T-cell (primary cell): Measurements from ENCODE around the gene ZFPM1. TPM values are rescaled to one million over a fixed set of nuclear protein-coding genes. Genes with fewer than 3 reads are reported as not detected.

Source experiments
- ATAC-seq, 4 experiments: fragments of 200-7000 bp in 3 of 4; fragments of 150-1000 bp in 1 of 4; cut with Tn5 transposase; replicated peaks in 1 of 4; 1 replicate in 3 of 4; 2 replicates in 1 of 4; pipeline ENCODE4 v1.10.0; 2021; ENCODE audit warnings: moderate library complexity in 3 of 4, mild to moderate bottlenecking in 2 of 4, moderate number of reproducible peaks in 1 of 4
- CTCF ChIA-PET, 2 donors: fragments of 300-600 bp; sonication (Branson Sonifier 250); formaldehyde crosslinking; loops; one replicate each; lab custom pipeline; 2022; ENCODE audit warnings: antibody characterized with exemption in 2 of 2; lab: Charles Lee
- POLR2A ChIA-PET, 2 donors: fragments of 300-600 bp; sonication (Branson Sonifier 250); formaldehyde crosslinking; loops; one replicate each; lab custom pipeline; 2022; ENCODE audit warnings: antibody characterized with exemption in 2 of 2; lab: Charles Lee
- DNase-seq, 35 experiments: peaks; one replicate each; pipeline versions ENCODE4 v3.0.0 to v3.0.0-alpha.2; 2013 to 2023
- H3K27ac ChIP-seq: one replicate; pipeline ENCODE4 v1.5.1; 2013; ENCODE audit warnings: low read length
- H3K27me3 ChIP-seq, 2 experiments: replicated peaks in 1 of 2; 1 replicate in 1 of 2; 2 replicates in 1 of 2; pipeline versions ENCODE4 v1.6.1 to v1.7.0; 2013; ENCODE audit warnings: low read length in 1 of 2, mixed read lengths in 1 of 2; ENCODE audit not compliant: control insufficient read depth in 2 of 2, insufficient read depth in 2 of 2; ENCODE audit errors: extremely low read depth in 1 of 2
- H3K36me3 ChIP-seq, 2 donors: 1 replicate in 1 of 2; 2 replicates in 1 of 2; pipeline versions ENCODE4 v1.6.1 to v1.7.0; 2013; ENCODE audit warnings: low read length in 1 of 2; ENCODE audit not compliant: control insufficient read depth in 2 of 2, insufficient read depth in 1 of 2; ENCODE audit errors: extremely low read depth in 1 of 2
- H3K4me1 ChIP-seq, 2 experiments: 1 replicate in 1 of 2; 2 replicates in 1 of 2; pipeline versions ENCODE4 v1.6.1 to v1.7.0; 2013; ENCODE audit warnings: low read length in 2 of 2, mixed read lengths in 1 of 2; ENCODE audit not compliant: insufficient read depth in 2 of 2, control insufficient read depth in 1 of 2; ENCODE audit errors: extremely low read depth in 1 of 2
- H3K4me3 ChIP-seq, 2 donors: 1 replicate in 1 of 2; 2 replicates in 1 of 2; pipeline versions ENCODE4 v1.5.1 to v1.7.0; 2013; ENCODE audit warnings: mild to moderate bottlenecking in 2 of 2, low read length in 1 of 2, moderate library complexity in 1 of 2; ENCODE audit not compliant: control insufficient read depth in 1 of 2; ENCODE audit errors: extremely low read depth in 1 of 2
- H3K9me3 ChIP-seq: 2 replicates; pipeline ENCODE4 v1.7.0; 2013
- H3K27ac Mint-ChIP-seq, 2 donors: one replicate each; pipeline ENCODE4 v1.8.0; 2020 to 2021; ENCODE audit warnings: mild to moderate bottlenecking in 2 of 2, mixed read lengths in 2 of 2
- H3K27me3 Mint-ChIP-seq, 2 donors: one replicate each; pipeline ENCODE4 v1.8.0; 2021 to 2022; ENCODE audit warnings: mixed read lengths in 2 of 2
- H3K36me3 Mint-ChIP-seq: one replicate; pipeline ENCODE4 v1.8.0; 2021; ENCODE audit warnings: mixed read lengths
- H3K4me1 Mint-ChIP-seq, 3 donors: one replicate each; pipeline ENCODE4 v1.8.0; 2020 to 2022; ENCODE audit warnings: mixed read lengths in 3 of 3, mild to moderate bottlenecking in 1 of 3
- H3K4me3 Mint-ChIP-seq, 3 donors: one replicate each; pipeline ENCODE4 v1.8.0; 2020 to 2022; ENCODE audit warnings: mild to moderate bottlenecking in 3 of 3, mixed read lengths in 3 of 3, moderate library complexity in 3 of 3
- H3K9me3 Mint-ChIP-seq, 3 donors: one replicate each; pipeline ENCODE4 v1.8.0; 2020 to 2022; ENCODE audit warnings: mixed read lengths in 3 of 3
- WGBS: methylation state at CpG from one replicate; pipeline ENCODE4 v1.1.5; 2013; ENCODE audit warnings: missing lambda C conversion rate; ENCODE audit not compliant: insufficient coverage; 5-methylcytosine and 5-hydroxymethylcytosine counted together
- total RNA-seq, 35 experiments: library from RNA in 6 of 35; stranded (reverse) in 6 of 35; fragments of 120-200 nt in 1 of 35; gene quantifications; one replicate each; pipeline versions ENCODE4 v1.2.1 to v1.2.4 and lab custom pipeline; 2013 to 2026

Gene ZFPM1
- total RNA-seq, 5 donors from 2014 or later (not counting 1 experiment from before 2014, with no cell fraction given) = 19.6 to 38.4 (median 33.1) TPM

DNA sequence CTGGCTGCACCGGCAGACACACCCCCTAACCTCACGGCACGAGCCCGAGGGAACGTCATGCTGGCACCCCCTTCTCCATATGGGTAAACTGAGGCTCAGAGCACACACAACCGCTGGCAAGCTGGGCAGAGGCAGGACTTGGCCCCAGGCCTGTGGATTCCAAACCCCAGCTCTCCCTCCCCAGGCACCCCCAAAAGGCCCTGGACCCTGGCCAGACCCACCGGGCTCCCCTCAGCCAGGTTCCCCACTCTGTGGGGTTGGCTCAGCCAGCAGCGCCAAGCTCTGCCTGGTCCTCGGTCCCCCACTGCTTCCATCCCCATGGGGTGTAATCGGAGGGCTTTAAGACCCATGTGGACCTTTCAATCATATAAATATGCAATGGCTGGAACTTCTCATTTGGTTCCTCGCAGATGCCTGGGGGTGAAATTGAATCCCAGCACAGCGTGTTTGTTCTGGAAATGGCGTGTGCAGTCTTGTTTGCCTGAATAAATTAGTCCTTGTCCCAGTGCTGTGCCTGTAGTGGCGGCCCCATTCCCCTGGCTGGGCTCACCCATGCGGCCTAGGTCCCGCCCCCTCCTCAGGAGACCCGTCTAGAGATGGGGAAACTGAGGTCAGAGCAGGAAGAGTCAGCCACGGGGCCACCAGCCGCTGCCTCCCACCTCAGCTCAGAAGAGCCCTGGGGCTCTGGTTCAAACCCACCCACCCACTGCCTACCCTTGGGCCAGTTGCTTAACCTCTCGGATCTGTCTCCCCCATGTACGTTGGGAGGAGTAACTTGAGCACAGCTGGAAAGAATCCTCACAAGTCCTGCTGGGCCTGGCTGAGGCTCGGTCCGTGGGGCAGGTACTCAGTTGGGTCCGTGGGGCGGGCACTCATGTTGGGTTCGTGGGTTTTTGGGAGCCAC is 57.3 kb downstream of the ZFPM1 start:
- ATAC-seq (no peak), DNase-seq (no peak)
- H3K4me1 ChIP-seq = peaks cover 0 to 4% of the 10 kb centered on the region in 2 experiments
- CTCF ChIA-PET = no interaction called here
- H3K36me3 Mint-ChIP-seq = no peaks in the 10 kb centered on the region
- H3K4me3 ChIP-seq = no peak overlapping the region
- no peaks in the 10 kb centered on the region for H3K9me3 ChIP-seq
- no peak overlapping the region for H3K27ac ChIP-seq
- H3K27me3 Mint-ChIP-seq = no peaks in the 10 kb centered on the region
- H3K9me3 Mint-ChIP-seq = no peaks in the 10 kb centered on the region
- WGBS = 87% methylated on average over 15 of the region's 26 CpGs
- no peaks in the 10 kb centered on the region for H3K4me1 Mint-ChIP-seq
- no peak overlapping the region for H3K4me3 Mint-ChIP-seq
- peaks cover 1 to 12% of the 10 kb centered on the region in 2 donors for H3K36me3 ChIP-seq
- no peak overlapping the region for H3K27ac Mint-ChIP-seq
- POLR2A ChIA-PET = no interaction called here
- H3K27me3 ChIP-seq = no peaks in the 10 kb centered on the region

DNA sequence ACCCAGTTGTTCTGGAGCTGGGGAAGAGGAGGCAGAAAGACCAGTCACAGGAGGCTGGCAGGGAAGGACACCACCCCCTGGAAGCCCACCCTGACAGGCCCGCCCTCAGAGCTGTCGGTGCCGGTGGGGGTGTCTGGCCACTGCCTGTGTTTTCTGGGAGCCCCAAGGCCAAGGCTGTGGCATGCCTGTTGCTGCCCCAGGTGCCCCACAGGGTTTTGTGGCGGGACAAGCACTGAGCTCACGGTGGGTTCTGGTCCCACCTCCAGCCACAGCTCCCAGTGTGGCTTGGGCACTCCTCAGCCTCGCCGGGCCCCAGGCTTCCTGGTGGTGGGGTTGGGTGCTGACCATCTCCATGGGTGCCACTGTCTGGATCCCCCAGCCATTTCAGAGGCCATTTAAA is 58.0 kb downstream of the ZFPM1 start:
- Mint-ChIP-seq H3K36me3 (peaks cover 3% of the 10 kb centered on the region), H3K9me3 (no peaks in the 10 kb centered on the region), H3K27ac (no peak overlapping the region), H3K4me3 (no peak overlapping the region), H3K27me3 (no peaks in the 10 kb centered on the region), H3K4me1 (no peaks in the 10 kb centered on the region)
- ATAC-seq = no peak
- ChIA-PET POLR2A (interaction anchor here in 1 of 2 donors (0.6 kb wide), 1 partner anchor 73 kb away, joined by 4 read pairs; no protein-coding TSS in a partner anchor), CTCF (no interaction called here)
- no peak overlapping the region for H3K27ac ChIP-seq
- WGBS = 100% methylated on average over 3 of the region's 7 CpGs
- DNase-seq = no peak
- H3K4me3 ChIP-seq = no peak overlapping the region
- H3K4me1 ChIP-seq = peaks cover 0 to 3% of the 10 kb centered on the region in 2 experiments
- peaks cover 6 to 12% of the 10 kb centered on the region in 2 donors for H3K36me3 ChIP-seq
- no peaks in the 10 kb centered on the region for H3K9me3 ChIP-seq
- no peaks in the 10 kb centered on the region for H3K27me3 ChIP-seq

DNA sequence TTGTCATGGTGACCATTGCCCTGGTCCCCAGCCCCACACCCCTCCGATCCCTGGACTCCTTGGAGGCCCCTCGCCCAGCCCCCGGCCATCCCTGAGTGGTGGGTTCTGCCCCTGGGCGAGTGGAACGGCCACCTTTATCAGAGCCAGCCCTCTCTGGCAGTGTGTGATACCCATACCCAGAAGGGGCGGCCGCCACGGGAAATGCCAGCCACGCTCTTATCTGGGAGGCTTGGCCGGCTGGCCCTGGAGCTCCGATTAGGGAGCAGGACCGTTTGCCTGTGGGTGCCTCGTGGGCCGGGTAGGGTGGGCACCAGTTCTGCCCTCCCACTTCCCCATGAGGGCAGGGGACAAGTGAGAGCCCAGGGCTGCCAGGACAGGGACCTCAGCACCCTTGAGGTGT is 58.8 kb downstream of the ZFPM1 start:
- POLR2A ChIA-PET = no interaction called here
- 92% methylated on average over 10 of the region's 14 CpGs for WGBS
- peaks cover 3% of the 10 kb centered on the region for H3K36me3 Mint-ChIP-seq
- no peaks in the 10 kb centered on the region for H3K27me3 ChIP-seq
- no peaks in the 10 kb centered on the region for H3K4me1 Mint-ChIP-seq
- H3K36me3 ChIP-seq = peaks cover 6 to 9% of the 10 kb centered on the region in 2 donors
- CTCF ChIA-PET = no interaction called here
- H3K4me1 ChIP-seq = peaks cover 0 to 3% of the 10 kb centered on the region in 2 experiments
- no peaks in the 10 kb centered on the region for H3K9me3 ChIP-seq
- no peaks in the 10 kb centered on the region for H3K27me3 Mint-ChIP-seq
- ATAC-seq = no peak
- no peak overlapping the region for H3K27ac Mint-ChIP-seq
- no peak for DNase-seq
- no peaks in the 10 kb centered on the region for H3K9me3 Mint-ChIP-seq
- no peak overlapping the region for H3K4me3 Mint-ChIP-seq
- no peak overlapping the region for H3K27ac ChIP-seq
- H3K4me3 ChIP-seq = no peak overlapping the region

DNA sequence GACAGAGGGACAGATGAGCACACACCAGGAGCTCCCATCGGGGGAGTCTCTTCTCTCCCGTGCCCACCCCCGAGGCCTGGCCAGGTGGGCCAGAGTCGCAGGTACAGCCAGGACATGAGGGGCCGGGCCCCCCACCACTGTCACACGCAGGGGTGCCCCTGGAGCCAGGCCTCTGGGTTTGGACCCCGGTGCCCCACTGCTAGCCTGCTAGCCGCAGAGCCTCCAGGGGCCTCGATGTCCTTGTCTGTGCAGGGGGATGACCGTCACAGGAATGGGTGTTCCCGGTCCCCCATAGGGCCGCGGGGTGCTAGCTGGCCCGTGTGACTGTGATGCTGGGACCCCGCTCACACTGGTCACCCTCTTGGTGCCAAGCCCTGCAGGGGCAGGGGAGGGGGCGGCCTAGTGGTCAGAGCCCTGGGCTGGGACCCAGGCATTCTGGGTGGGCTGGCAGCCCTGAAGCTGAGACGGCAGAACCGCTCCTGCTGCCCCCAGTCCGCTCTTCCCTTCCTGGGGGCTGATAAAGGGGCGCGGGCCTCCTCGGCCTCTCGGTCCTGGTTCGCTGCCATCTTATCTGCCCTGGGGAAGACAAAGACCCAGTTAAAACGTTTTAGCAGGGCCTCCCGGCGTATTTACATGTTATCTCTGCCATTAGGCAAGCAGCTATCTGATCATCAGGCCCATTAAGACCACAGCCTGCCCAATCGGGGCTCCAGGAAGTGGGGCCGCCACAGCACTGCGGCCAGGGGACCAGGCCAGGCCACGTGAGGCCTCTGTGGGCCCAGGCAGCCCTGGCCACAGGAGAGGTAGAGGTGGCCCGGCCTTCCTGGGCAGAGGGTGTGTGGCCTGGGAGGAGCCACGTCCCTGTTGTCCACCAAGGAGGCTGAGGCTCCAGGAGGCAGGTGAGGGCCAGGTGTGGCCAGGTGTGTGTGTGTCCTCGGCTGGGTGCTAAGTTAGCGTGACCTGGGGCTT is 59.9 kb downstream of the ZFPM1 start:
- Mint-ChIP-seq H3K9me3 (no peaks in the 10 kb centered on the region), H3K4me3 (no peak overlapping the region), H3K27me3 (no peaks in the 10 kb centered on the region), H3K36me3 (peaks cover 3% of the 10 kb centered on the region), H3K27ac (no peak overlapping the region), H3K4me1 (no peaks in the 10 kb centered on the region)
- ATAC-seq (no peak), DNase-seq (no peak)
- no peak overlapping the region for H3K27ac ChIP-seq
- ChIA-PET POLR2A (no interaction called here), CTCF (no interaction called here)
- 95% methylated on average over 30 of the region's 35 CpGs for WGBS
- peaks cover 5 to 6% of the 10 kb centered on the region in 2 donors for H3K36me3 ChIP-seq
- H3K9me3 ChIP-seq = no peaks in the 10 kb centered on the region
- H3K27me3 ChIP-seq = no peaks in the 10 kb centered on the region
- H3K4me1 ChIP-seq = peaks cover 0 to 3% of the 10 kb centered on the region in 2 experiments
- H3K4me3 ChIP-seq = no peak overlapping the region

DNA sequence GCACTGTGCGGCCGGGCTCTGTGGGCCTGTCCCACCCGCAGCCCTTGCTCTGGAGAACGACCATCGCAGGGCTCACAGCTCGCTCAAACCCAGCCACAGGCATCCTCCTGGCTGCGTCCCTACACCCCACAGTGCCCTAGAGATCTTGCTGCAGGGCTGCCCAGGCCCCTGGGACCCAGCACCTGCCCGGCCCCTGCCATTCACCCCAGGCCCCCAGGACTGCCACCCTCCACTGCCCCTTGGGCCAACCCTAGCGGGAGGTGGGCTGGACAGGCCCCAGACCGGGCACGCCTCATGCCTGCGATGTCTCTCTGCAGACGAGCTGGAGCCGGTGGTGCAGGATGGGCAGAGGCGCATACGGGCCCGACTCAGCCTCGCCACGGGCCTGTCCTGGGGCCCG is 61.0 kb downstream of the ZFPM1 start:
- H3K9me3 Mint-ChIP-seq = peaks cover 0 to 8% (median 0%) of the 10 kb centered on the region in 3 donors
- no peak overlapping the region for H3K4me3 ChIP-seq
- H3K4me1 ChIP-seq = peaks cover 0 to 3% of the 10 kb centered on the region in 2 experiments
- WGBS = 97% methylated on average over 20 of the region's 20 CpGs
- ChIA-PET CTCF (no interaction called here), POLR2A (no interaction called here)
- no peak overlapping the region for H3K27ac Mint-ChIP-seq
- DNase-seq (no peak), ATAC-seq (no peak)
- no peaks in the 10 kb centered on the region for H3K4me1 Mint-ChIP-seq
- no peak overlapping the region for H3K4me3 Mint-ChIP-seq
- peaks cover 4% of the 10 kb centered on the region for H3K36me3 Mint-ChIP-seq
- H3K27ac ChIP-seq = no peak overlapping the region
- no peaks in the 10 kb centered on the region for H3K27me3 Mint-ChIP-seq
- no peaks in the 10 kb centered on the region for H3K9me3 ChIP-seq
- peaks cover 5 to 6% of the 10 kb centered on the region in 2 donors for H3K36me3 ChIP-seq
- no peaks in the 10 kb centered on the region for H3K27me3 ChIP-seq

DNA sequence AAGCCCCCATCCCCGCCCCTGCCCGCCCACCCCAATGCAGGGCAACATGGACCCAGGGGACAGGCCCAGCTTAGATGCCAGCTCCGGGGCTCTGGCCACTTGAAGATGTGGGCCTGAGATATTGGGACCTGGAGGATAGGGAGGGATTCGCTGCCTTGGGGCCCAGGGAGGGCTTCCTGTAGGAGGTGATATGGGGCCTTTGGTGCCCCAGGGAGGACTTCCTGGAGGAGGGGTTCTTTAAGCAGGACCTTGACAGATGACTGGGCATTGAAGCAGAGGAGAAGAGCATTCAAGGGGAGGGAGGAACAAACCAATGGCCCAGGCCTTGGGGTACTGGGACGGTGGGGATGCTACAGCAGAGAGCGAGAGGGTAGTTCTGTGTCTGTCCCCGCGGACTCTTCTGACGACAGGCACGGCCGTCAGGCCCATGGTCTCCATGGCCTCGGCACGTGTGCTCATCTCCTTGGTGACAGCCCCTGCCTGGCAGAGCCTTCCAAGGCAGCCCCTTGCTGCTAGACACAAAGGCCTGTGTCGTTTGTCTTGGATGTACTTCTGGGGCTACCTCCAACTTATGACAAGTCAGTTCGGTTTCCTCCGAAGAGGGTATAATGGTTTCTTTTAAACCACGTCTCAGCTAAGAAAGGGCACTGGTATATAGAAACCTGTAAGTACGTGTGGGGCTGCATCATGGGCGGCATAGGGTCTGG is 61.6 kb downstream of the ZFPM1 start:
- Histone ChIP-seq H3K4me3 (no peak overlapping the region), H3K4me1 (peaks cover 0 to 2% of the 10 kb centered on the region in 2 experiments), H3K27me3 (no peaks in the 10 kb centered on the region), H3K27ac (no peak overlapping the region), H3K9me3 (no peaks in the 10 kb centered on the region), H3K36me3 (peaks cover 5 to 6% of the 10 kb centered on the region in 2 donors)
- whole genome bisulfite sequencing = 97% methylated on average over 16 of the region's 19 CpGs
- Mint-ChIP-seq H3K4me1 (no peaks in the 10 kb centered on the region), H3K27ac (no peak overlapping the region), H3K9me3 (peaks cover 0 to 12% (median 0%) of the 10 kb centered on the region in 3 donors), H3K27me3 (no peaks in the 10 kb centered on the region), H3K36me3 (peaks cover 6% of the 10 kb centered on the region), H3K4me3 (no peak overlapping the region)
- ATAC-seq = no peak
- ChIA-PET POLR2A (no interaction called here), CTCF (no interaction called here)
- DNase-seq = no peak
